Esophagus (tissue), 2 donors: ENCODE measurements around the gene DLD. TPM values are rescaled to one million over a fixed set of nuclear protein-coding genes. Genes with fewer than 3 reads are reported as not detected.
"Not testable (repeated sequence)": the region's sequence is repeated elsewhere in the genome, so short reads cannot be mapped to it uniquely, and the experiment has no call there.

Experiments
- H3K27ac ChIP-seq, 2 donors: one replicate each; pipeline ENCODE4 v1.5.1; 2013; ENCODE audit warnings: low read depth in 2 of 2, mild to moderate bottlenecking in 2 of 2, inconsistent platforms in 1 of 2, low read length in 1 of 2, moderate library complexity in 1 of 2
- H3K27me3 ChIP-seq, 2 donors: one replicate each; pipeline ENCODE4 v1.6.1; 2013; ENCODE audit warnings: low read length in 2 of 2, control low read depth in 1 of 2, mild to moderate bottlenecking in 1 of 2; ENCODE audit not compliant: insufficient read depth in 2 of 2, control insufficient read depth in 1 of 2
- H3K36me3 ChIP-seq, 2 donors: one replicate each; pipeline ENCODE4 v1.6.1; 2013; ENCODE audit warnings: low read length in 1 of 2; ENCODE audit not compliant: control insufficient read depth in 2 of 2, insufficient read depth in 2 of 2
- H3K4me1 ChIP-seq, 2 donors: one replicate each; pipeline ENCODE4 v1.6.1; 2013; ENCODE audit warnings: low read length in 1 of 2; ENCODE audit not compliant: control insufficient read depth in 2 of 2, insufficient read depth in 2 of 2
- H3K4me3 ChIP-seq, 2 donors: one replicate each; pipeline ENCODE4 v1.5.1; 2013; ENCODE audit warnings: low read length in 2 of 2, mild to moderate bottlenecking in 2 of 2, low read depth in 1 of 2, moderate library complexity in 1 of 2
- H3K9me3 ChIP-seq, 2 donors: one replicate each; pipeline ENCODE4 v1.6.1; 2013; ENCODE audit warnings: mild to moderate bottlenecking in 2 of 2, low read depth in 1 of 2, low read length in 1 of 2, moderate library complexity in 1 of 2; ENCODE audit not compliant: control insufficient read depth in 2 of 2, insufficient read depth in 1 of 2
- WGBS, 2 donors: extraction: QIAGEN DNeasy Blood & Tissue Kit; methylation state at CpG; one replicate each; pipeline ENCODE4 v1.1.7; 2013; 5-methylcytosine and 5-hydroxymethylcytosine counted together
- polyA plus RNA-seq, 2 donors: library from polyadenylated mRNA; stranded (reverse); fragments of 200-250 nt; gene quantifications; one replicate each; pipeline ENCODE4 v1.2.3, GENCODE V29; 2013
- donor health status: healthy with polysubstance abuse.
- donor health status: Bipolar disorder and iron deficiency.

The DLD gene
- polyA plus RNA-seq, 2 donors: 9.3 to 74.6 TPM

GRCh38 chr7:107913851-107914250 is 22.9 kb downstream of the DLD start:
- Histone ChIP-seq H3K27ac (no peak overlapping the region), H3K4me1 (no peaks in the 10 kb centered on the region), H3K9me3 (no peaks in the 10 kb centered on the region), H3K36me3 (peaks cover 10 to 11% of the 10 kb centered on the region in 2 donors), H3K27me3 (no peaks in the 10 kb centered on the region), H3K4me3 (no peak overlapping the region)
- 93 to 100% methylated on average over 2 of the region's 2 CpGs for WGBS, 2 donors

DNA sequence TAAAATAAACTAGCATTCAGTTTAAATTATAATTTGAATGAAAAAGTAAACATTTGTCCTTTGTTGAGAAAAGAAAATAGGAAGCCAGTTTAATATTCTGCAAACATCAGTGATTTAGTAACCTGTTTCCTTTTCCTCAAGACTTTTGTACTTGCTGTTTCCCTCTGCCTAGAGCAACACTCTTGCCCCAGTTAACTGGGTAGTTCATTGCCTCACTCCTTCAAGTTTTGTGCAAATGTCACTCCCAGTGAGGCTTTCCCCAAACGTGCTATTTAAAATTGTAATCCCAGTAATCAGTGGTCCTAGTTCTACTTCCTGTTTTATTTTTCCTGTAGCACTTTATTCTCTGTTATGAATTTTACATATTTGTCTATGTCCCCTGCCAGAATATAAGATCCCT is 23.8 kb downstream of the DLD start:
- Histone ChIP-seq H3K27me3 (no peaks in the 10 kb centered on the region), H3K27ac (no peak overlapping the region), H3K4me1 (no peaks in the 10 kb centered on the region), H3K4me3 (no peak overlapping the region), H3K36me3 (peaks cover 10 to 11% of the 10 kb centered on the region in 2 donors), H3K9me3 (no peaks in the 10 kb centered on the region)
- WGBS, 2 donors: 30 to 34% methylated on average over 1 of the region's 1 CpG

- Histone ChIP-seq H3K27me3 (no peaks in the 10 kb centered on the region), H3K27ac (no peak overlapping the region), H3K4me3 (no peak overlapping the region), H3K36me3 (peaks cover 10 to 11% of the 10 kb centered on the region in 2 donors), H3K4me1 (no peaks in the 10 kb centered on the region), H3K9me3 (no peaks in the 10 kb centered on the region)
- WGBS, 2 donors: 94 to 95% methylated on average over 2 of the region's 2 CpGs
Observed at GRCh38 chr7:107915541-107915940, 24.6 kb downstream of the DLD start.

GRCh38 chr7:107917763-107918651 is 27.0 kb downstream of the DLD start:
- Histone ChIP-seq H3K27me3 (no peaks in the 10 kb centered on the region), H3K4me3 (no peak overlapping the region), H3K9me3 (no peaks in the 10 kb centered on the region), H3K27ac (no peak overlapping the region), H3K4me1 (no peaks in the 10 kb centered on the region), H3K36me3 (peaks cover 10 to 11% of the 10 kb centered on the region in 2 donors)
- 85% methylated on average over 3 of the region's 3 CpGs for WGBS, 2 donors

- peaks cover 10 to 11% of the 10 kb centered on the region in 2 donors for H3K36me3 ChIP-seq
- WGBS, 2 donors: 94 to 97% methylated on average over 2 of the region's 2 CpGs
- H3K4me1 ChIP-seq: no peaks in the 10 kb centered on the region
Observed at GRCh38 chr7:107918948-107919347, 28.0 kb downstream of the DLD start.

GRCh38 chr7:107920048-107920772 is 29.2 kb downstream of the DLD start:
- 11% methylated on average over 1 of the region's 1 CpG for WGBS, 2 donors
- H3K9me3 ChIP-seq: no peaks in the 10 kb centered on the region
- H3K4me1 ChIP-seq: no peaks in the 10 kb centered on the region
- no peaks in the 10 kb centered on the region for H3K27me3 ChIP-seq
- no peak overlapping the region for H3K4me3 ChIP-seq
- H3K36me3 ChIP-seq: peaks cover 10 to 11% of the 10 kb centered on the region in 2 donors
- no peak overlapping the region for H3K27ac ChIP-seq

More at GRCh38 chr7:107918948-107919347, 28.0 kb downstream of the DLD start:
- H3K27ac ChIP-seq: no peak overlapping the region
- H3K9me3 ChIP-seq: no peaks in the 10 kb centered on the region
- no peaks in the 10 kb centered on the region for H3K27me3 ChIP-seq
- no peak overlapping the region for H3K4me3 ChIP-seq

- H3K4me1 ChIP-seq, H3K9me3 ChIP-seq, H3K27me3 ChIP-seq, H3K4me3 ChIP-seq, H3K27ac ChIP-seq: not testable (repeated sequence)
- 69 to 78% methylated on average over 2 of the region's 2 CpGs for WGBS, 2 donors
- peaks cover 11 to 13% of the 10 kb centered on the region in 2 donors for H3K36me3 ChIP-seq
Observed at GRCh38 chr7:107921826-107922225, 30.8 kb downstream of the DLD start.

DNA sequence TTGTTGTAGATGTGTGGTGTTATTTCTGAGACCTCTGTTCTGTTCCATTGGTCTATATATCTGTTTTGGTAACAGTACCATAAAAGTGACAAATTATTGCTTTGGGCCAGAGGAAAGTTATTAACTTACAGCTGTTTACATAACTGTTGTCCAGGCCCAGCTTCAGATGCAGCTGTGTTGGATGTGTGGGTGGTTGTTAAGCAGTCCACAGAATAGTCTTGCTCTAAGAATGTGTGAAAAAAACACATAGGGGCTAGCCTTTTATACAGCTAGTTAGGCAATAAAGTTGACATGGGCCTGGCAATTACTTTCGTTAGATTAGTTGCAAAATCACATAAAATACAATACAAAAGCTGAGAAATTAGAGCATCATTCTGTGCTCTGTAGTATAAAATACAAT is 31.9 kb downstream of the DLD start:
- H3K4me1 ChIP-seq: no peaks in the 10 kb centered on the region
- no peaks in the 10 kb centered on the region for H3K27me3 ChIP-seq
- H3K27ac ChIP-seq: no peak overlapping the region
- H3K4me3 ChIP-seq: no peak overlapping the region
- 72 to 73% methylated on average over 1 of the region's 1 CpG for WGBS, 2 donors
- no peaks in the 10 kb centered on the region for H3K9me3 ChIP-seq
- H3K36me3 ChIP-seq: peaks cover 6 to 11% of the 10 kb centered on the region in 2 donors

DNA sequence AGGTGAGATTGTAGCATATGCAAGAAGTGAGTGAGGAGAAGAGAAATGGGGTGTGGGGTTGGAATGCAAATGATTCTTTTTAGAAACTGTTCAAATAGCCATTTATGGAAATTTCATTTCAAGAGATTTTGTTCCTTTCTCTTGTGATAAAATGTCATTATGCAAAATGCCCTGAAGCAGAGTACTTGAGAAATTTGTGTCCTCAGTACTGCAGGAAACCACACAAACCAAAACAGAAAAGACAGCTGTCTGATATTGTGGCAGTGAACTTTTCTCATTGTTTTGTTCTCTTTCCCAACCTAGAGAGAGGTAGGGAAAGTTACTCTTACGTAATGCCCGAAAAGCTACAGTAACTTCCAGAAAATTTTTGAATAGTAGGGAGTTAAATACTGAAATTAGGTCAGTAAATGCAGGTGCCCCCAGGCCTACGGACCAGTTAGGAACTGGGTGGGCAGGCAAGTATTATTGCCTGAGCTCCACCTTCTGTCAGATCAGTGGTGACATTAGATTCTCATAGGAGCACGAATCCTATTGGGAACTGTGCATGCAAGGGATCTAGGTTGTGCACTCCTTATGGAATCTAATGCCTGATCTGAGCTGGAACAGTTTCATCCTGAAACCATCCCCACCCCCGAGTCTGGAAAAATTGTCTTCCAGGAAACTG is 34.0 kb downstream of the DLD start:
- Histone ChIP-seq H3K27ac (no peak overlapping the region), H3K9me3 (no peaks in the 10 kb centered on the region), H3K4me3 (no peak overlapping the region), H3K27me3 (no peaks in the 10 kb centered on the region), H3K36me3 (peaks cover 0 to 3% of the 10 kb centered on the region in 2 donors), H3K4me1 (no peaks in the 10 kb centered on the region)
- WGBS, 2 donors: 69 to 73% methylated on average over 5 of the region's 5 CpGs
